ENCODE data around the gene P2RY6.

The P2RY6 gene

GRCh38 chr11:73236205-73236765 lies 35.9 kb upstream of the P2RY6 start:
- in situ Hi-C loops (cut with MboI; ENCODE audit: low sequenced_read_pairs), result loop anchor here (5.0 kb wide), 1 partner anchor 49 kb away; no protein-coding TSS in a partner anchor

- in situ Hi-C loops (cut with MboI; ENCODE audit: low sequenced_read_pairs), result loop anchor here (5.0 kb wide), 1 partner anchor 50 kb away; no protein-coding TSS in a partner anchor
Observed at GRCh38 chr11:73236854-73237253, 35.3 kb upstream of the P2RY6 start.

GRCh38 chr11:73237471-73238290 lies 34.5 kb upstream of the P2RY6 start:
- in situ Hi-C loops (cut with MboI; ENCODE audit: low sequenced_read_pairs), result loop anchor here (5.0 kb wide), 1 partner anchor 50 kb away; no protein-coding TSS in a partner anchor

GRCh38 chr11:73239111-73239521 lies 33.0 kb upstream of the P2RY6 start:
- in situ Hi-C loops (cut with MboI; ENCODE audit: low sequenced_read_pairs), result loop anchor here (5.0 kb wide), 1 partner anchor 52 kb away; no protein-coding TSS in a partner anchor

GRCh38 chr11:73239571-73240189 lies 32.5 kb upstream of the P2RY6 start:
- in situ Hi-C loops (cut with MboI; ENCODE audit: low sequenced_read_pairs), result loop anchor here (5.0 kb wide), 1 partner anchor 52 kb away; no protein-coding TSS in a partner anchor

- in situ Hi-C loops (cut with MboI; ENCODE audit: low sequenced_read_pairs), result no loop called here
Observed at GRCh38 chr11:73240190-73240781, 31.9 kb upstream of the P2RY6 start.

- in situ Hi-C loops (cut with MboI; ENCODE audit: low sequenced_read_pairs), result no loop called here
Observed at GRCh38 chr11:73241300-73241699, 30.8 kb upstream of the P2RY6 start.

- in situ Hi-C loops (cut with MboI; ENCODE audit: low sequenced_read_pairs), result no loop called here
Observed at GRCh38 chr11:73242251-73243092, 29.7 kb upstream of the P2RY6 start.

GRCh38 chr11:73243093-73243485 lies 29.0 kb upstream of the P2RY6 start:
- in situ Hi-C loops (cut with MboI; ENCODE audit: low sequenced_read_pairs), result no loop called here

GRCh38 chr11:73244589-73245240 lies 27.4 kb upstream of the P2RY6 start:
- in situ Hi-C loops (cut with MboI; ENCODE audit: low sequenced_read_pairs), result no loop called here

GRCh38 chr11:73245461-73245860 lies 26.7 kb upstream of the P2RY6 start:
- in situ Hi-C loops (cut with MboI; ENCODE audit: low sequenced_read_pairs), result no loop called here

- in situ Hi-C loops (cut with MboI; ENCODE audit: low sequenced_read_pairs), result no loop called here
Observed at GRCh38 chr11:73246303-73246702, 25.8 kb upstream of the P2RY6 start.

- in situ Hi-C loops (cut with MboI; ENCODE audit: low sequenced_read_pairs), result no loop called here
Observed at GRCh38 chr11:73248526-73249185, 23.5 kb upstream of the P2RY6 start.

- in situ Hi-C loops (cut with MboI; ENCODE audit: low sequenced_read_pairs), result no loop called here
Observed at GRCh38 chr11:73249304-73249703, 22.8 kb upstream of the P2RY6 start.

- in situ Hi-C loops (cut with MboI; ENCODE audit: low sequenced_read_pairs), result no loop called here
Observed at GRCh38 chr11:73249853-73250783, 22.0 kb upstream of the P2RY6 start.

- in situ Hi-C loops (cut with MboI; ENCODE audit: low sequenced_read_pairs), result no loop called here
Observed at GRCh38 chr11:73252577-73253191, 19.5 kb upstream of the P2RY6 start.

GRCh38 chr11:73257342-73258103 lies 14.6 kb upstream of the P2RY6 start:
- in situ Hi-C loops (cut with MboI; ENCODE audit: low sequenced_read_pairs), result no loop called here

All from HL-60/S4 treated with retinoic acid at 250 ng/mL for 4 days and 3 days (cell line).